H1 (cell line): ENCODE data around the gene ERV3-1. TPM values are rescaled to one million over a fixed set of nuclear protein-coding genes. Genes with fewer than 3 reads are reported as not detected.

ENCODE experiments used
- ASH2L ChIP-seq: fragments of 200-600, 300-600 bp; sonication (generic); IDR thresholded peaks from one replicate; pipeline ENCODE4 v1.7.1; 2017; ENCODE audit warnings: low read length
- CBX8 ChIP-seq: fragments of 300-800, 300-1000 bp; sonication (generic); IDR thresholded peaks from 2 replicates; pipeline ENCODE4 v1.7.1; 2016; ENCODE audit warnings: low read depth, low read length, borderline replicate concordance
- FOSL1 ChIP-seq: IDR thresholded peaks from 2 replicates; pipeline ENCODE4 v1.6.1; 2011; ENCODE audit warnings: mild to moderate bottlenecking, low read depth, low read length, moderate library complexity; ENCODE audit not compliant: insufficient read depth
- ZNF274 ChIP-seq: IDR thresholded peaks from 2 replicates; pipeline ENCODE4 v1.7.0; 2012; ENCODE audit warnings: low read length, borderline replicate concordance; ENCODE audit errors: extremely low read depth
- polyA plus RNA-seq, 7 experiments: library from polyadenylated mRNA; depleted of rRNA in 3 of 7; stranded (reverse) in 5 of 7; unstranded in 2 of 7; fragments of >200 nt in 5 of 7; fragments of 200-250 nt in 2 of 7; gene quantifications; 1 replicate in 5 of 7; 2 replicates in 1 of 7; 4 replicates in 1 of 7; pipeline versions ENCODE4 v1.2.1 to v1.2.3, GENCODE V29; 2011 to 2013; ENCODE audit warnings: missing spikeins in 2 of 7, mixed read lengths in 2 of 7
- total RNA-seq: library from RNA; stranded (reverse); fragmentation: NEBNext Ultra II Directional; extraction: Animal tissue kit (Norgen Biotek cat#: 25700); gene quantifications from 2 replicates; pipeline ENCODE4 v1.2.1, GENCODE V29; 2021

ERV3-1 gene
- total and polyA plus RNA-seq, 2 of the 8 experiments (the other 6 are each of a cell fraction or from before 2014, with no cell fraction given) = 9.5 to 9.7 TPM

DNA sequence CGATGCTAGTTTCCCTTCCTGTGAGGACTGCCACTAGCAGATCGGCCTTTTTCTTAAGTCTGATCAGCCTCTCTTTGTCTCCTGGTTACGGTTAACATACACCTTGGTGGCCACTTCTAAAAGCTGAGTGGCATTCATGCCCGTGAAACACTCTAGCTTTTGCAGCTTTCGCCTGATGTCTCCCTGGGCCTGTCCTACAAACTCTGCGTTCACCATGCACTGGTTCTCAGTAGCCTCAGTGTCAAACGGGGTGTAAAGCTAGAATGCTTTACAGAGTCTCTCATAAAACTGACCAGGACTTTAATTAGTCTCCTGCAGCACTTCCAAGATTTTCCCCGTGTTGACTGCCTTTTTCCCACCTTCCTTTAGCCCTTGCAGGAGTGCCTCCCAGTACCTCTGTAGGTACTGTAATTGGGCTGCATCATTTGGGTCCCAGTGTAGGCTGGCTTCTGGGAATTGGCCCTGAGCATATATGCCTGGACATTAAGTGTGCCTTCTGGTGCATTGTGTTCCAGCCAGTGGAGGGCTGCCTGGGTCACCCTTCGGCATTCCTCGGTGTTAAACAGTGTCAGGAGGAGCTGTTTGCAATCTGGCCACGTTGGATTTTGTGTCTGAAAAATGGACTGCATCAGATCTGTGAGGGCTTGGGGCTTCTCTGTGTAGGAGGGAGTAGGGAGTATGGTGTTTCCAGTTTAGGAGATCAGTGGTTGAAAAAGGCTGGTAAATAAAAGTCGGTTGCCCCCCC, 9.2 kb downstream of the ERV3-1 start (continued):
- TF ChIP-seq ZNF274 = no peak
- no peak for TF ChIP-seq ASH2L
- TF ChIP-seq FOSL1 = no peak
- TF ChIP-seq CBX8 = no peak
